HCT116 (cell line): Measurements from ENCODE around the gene PCBP3. TPM values are rescaled to one million over a fixed set of nuclear protein-coding genes. Genes with fewer than 3 reads are reported as not detected.

ENCODE experiments used
- ATAC-seq: fragments of 200-7000 bp; cut with Tn5 transposase; 2 replicates; pipeline ENCODE4 v1.9.1; 2020; ENCODE audit warnings: mild to moderate bottlenecking, moderate library complexity
- BruUV-seq: library from RNA; stranded (reverse); fragments of 400-500 nt; replicated peaks from 2 replicates; lab custom pipeline; 2021; lab: Mats Ljungman, UMichigan
- CTCF ChIA-PET: fragments of 300-600 bp; sonication (Branson Sonifier 250); formaldehyde crosslinking; loops from one replicate; lab custom pipeline; 2021; ENCODE audit warnings: antibody characterized with exemption; lab: Charles Lee
- POLR2A ChIA-PET: fragments of 300-600, 350-600 bp; sonication (Branson Sonifier 250); formaldehyde crosslinking; loops from one replicate; lab custom pipeline; 2021; ENCODE audit warnings: antibody characterized with exemption; lab: Charles Lee
- RAD21 ChIA-PET, 2 experiments: fragments of 300-600 bp; sonication (Branson Sonifier 250); formaldehyde crosslinking; loops; one replicate each; lab custom pipeline; 2023; ENCODE audit warnings: low total read pairs in 2 of 2; ENCODE audit not compliant: uncharacterized antibody in 2 of 2, unreplicated experiment in 2 of 2, low non-redundant PET in 1 of 2; lab: Charles Lee
- DNase-seq: peaks from one replicate; pipeline ENCODE4 v3.0.0-alpha.2; 2010; ENCODE audit warnings: low read depth, low spot score
- H2AFZ ChIP-seq: fragments of 200-600 bp; shearing (Covaris generic), sonication (generic); 2 replicates; pipeline ENCODE4 v1.6.1; 2017; ENCODE audit warnings: low read depth, mixed run types, mixed read lengths, antibody characterized with exemption, low read length; ENCODE audit not compliant: poor library complexity, severe bottlenecking
- H3K27ac ChIP-seq: 2 replicates; pipeline ENCODE4 v1.5.1; 2012; ENCODE audit warnings: low read depth, low read length
- H3K27me3 ChIP-seq: fragments of 200-600 bp; sonication (generic); 2 replicates; pipeline ENCODE4 v1.6.1; 2016; ENCODE audit warnings: mixed run types, low read length, mixed read lengths; ENCODE audit not compliant: insufficient read depth
- H3K36me3 ChIP-seq, 2 experiments: fragments of 200-500 bp in 1 of 2; fragments of 200-600 bp in 1 of 2; sonication (Bioruptor generic) in 1 of 2; sonication (generic) in 1 of 2; 2 replicates each; pipeline versions ENCODE4 v1.5.1 to v1.6.1; 2014 to 2016; ENCODE audit warnings: low read length in 2 of 2, inconsistent platforms in 1 of 2, mixed read lengths in 1 of 2, mixed run types in 1 of 2; ENCODE audit not compliant: insufficient read depth in 2 of 2, control insufficient read depth in 1 of 2
- H3K4me1 ChIP-seq, 2 experiments: fragments of 200-600 bp in 1 of 2; sonication (generic) in 1 of 2; 2 replicates each; pipeline versions ENCODE4 v1.5.1 to v1.6.1; 2012 to 2017; ENCODE audit warnings: low read length in 2 of 2, inconsistent platforms in 1 of 2, mild to moderate bottlenecking in 1 of 2, mixed read lengths in 1 of 2, mixed run types in 1 of 2, moderate library complexity in 1 of 2; ENCODE audit not compliant: insufficient read depth in 2 of 2, control insufficient read depth in 1 of 2
- H3K4me2 ChIP-seq: fragments of 200-600 bp; sonication (generic); 2 replicates; pipeline ENCODE4 v1.6.1; 2017; ENCODE audit warnings: mixed run types, low read length, mixed read lengths
- H3K4me3 ChIP-seq, 2 experiments: fragments of 200-600 bp in 1 of 2; sonication (generic) in 1 of 2; replicated peaks in 1 of 2; 2 replicates each; pipeline ENCODE4 v1.5.1; 2011 to 2016; ENCODE audit warnings: low read length in 2 of 2, control low read depth in 1 of 2, low read depth in 1 of 2, mild to moderate bottlenecking in 1 of 2, mixed read lengths in 1 of 2, mixed run types in 1 of 2
- H3K79me2 ChIP-seq: fragments of 200-600 bp; sonication (generic); 2 replicates; pipeline ENCODE4 v1.6.1; 2017; ENCODE audit warnings: mild to moderate bottlenecking, mixed run types, low read length, moderate library complexity, mixed read lengths; ENCODE audit not compliant: insufficient read depth
- H3K9ac ChIP-seq: fragments of 200-600 bp; sonication (generic); 2 replicates; pipeline ENCODE4 v1.6.1; 2016; ENCODE audit warnings: low read length, mixed read lengths
- H3K9me2 ChIP-seq: fragments of 200-600 bp; sonication (generic), shearing (Covaris generic); 2 replicates; pipeline ENCODE4 v1.6.1; 2017; ENCODE audit warnings: mixed run types, mild to moderate bottlenecking, moderate library complexity; ENCODE audit not compliant: insufficient read depth
- H3K9me3 ChIP-seq, 2 experiments: fragments of 200-500 bp in 1 of 2; fragments of 200-600 bp in 1 of 2; sonication (Bioruptor generic) in 1 of 2; sonication (generic) in 1 of 2; 2 replicates each; pipeline ENCODE4 v1.6.1; 2014 to 2017; ENCODE audit warnings: low read length in 2 of 2, mixed read lengths in 2 of 2, inconsistent platforms in 1 of 2, low read depth in 1 of 2, mild to moderate bottlenecking in 1 of 2, mixed run types in 1 of 2, moderate library complexity in 1 of 2; ENCODE audit not compliant: control insufficient read depth in 1 of 2, insufficient read depth in 1 of 2
- H4K20me1 ChIP-seq: fragments of 200-600 bp; sonication (generic), shearing (Covaris generic); 2 replicates; pipeline ENCODE4 v1.6.1; 2017; ENCODE audit warnings: mixed run types, mild to moderate bottlenecking, moderate library complexity; ENCODE audit not compliant: insufficient read depth
- ATF3 ChIP-seq: IDR thresholded peaks from 2 replicates; pipeline ENCODE4 v1.6.1; 2012
- ELF1 ChIP-seq: IDR thresholded peaks from 2 replicates; pipeline ENCODE4 v1.6.1; 2012; ENCODE audit warnings: low read depth, borderline replicate concordance
- EZH2 ChIP-seq: fragments of 200-600 bp; sonication (generic); IDR thresholded peaks from 2 replicates; pipeline ENCODE4 v1.6.1; 2017; ENCODE audit warnings: antibody characterized with exemption, mixed run types
- FOSL1 ChIP-seq: IDR thresholded peaks from 2 replicates; pipeline ENCODE4 v1.6.1; 2012; ENCODE audit warnings: low read depth
- MAX ChIP-seq: IDR thresholded peaks from 2 replicates; pipeline ENCODE4 v1.6.1; 2012
- POLR2A ChIP-seq: IDR thresholded peaks from 2 replicates; pipeline ENCODE4 v1.7.0; 2011; ENCODE audit warnings: borderline replicate concordance; ENCODE audit not compliant: insufficient read depth, insufficient read length; ENCODE audit errors: extremely low read depth
- POLR2AphosphoS5 ChIP-seq: IDR thresholded peaks from 2 replicates; pipeline ENCODE4 v1.6.1; 2011; ENCODE audit warnings: mild to moderate bottlenecking, low read depth, low read length, moderate library complexity
- RAD21 ChIP-seq: IDR thresholded peaks from 2 replicates; pipeline ENCODE4 v1.6.1; 2012; ENCODE audit warnings: low read depth, mild to moderate bottlenecking
- REST ChIP-seq: IDR thresholded peaks from 2 replicates; pipeline ENCODE4 v1.6.1; 2012; ENCODE audit warnings: low read depth
- SIN3A ChIP-seq: IDR thresholded peaks from 2 replicates; pipeline ENCODE4 v1.6.1; 2012; ENCODE audit warnings: low read depth
- SP1 ChIP-seq: IDR thresholded peaks from 2 replicates; pipeline ENCODE4 v1.6.1; 2012; ENCODE audit warnings: low read depth
- SRF ChIP-seq: IDR thresholded peaks from 2 replicates; pipeline ENCODE4 v1.6.1; 2012; ENCODE audit warnings: low read depth
- TCF7L2 ChIP-seq: IDR thresholded peaks from 2 replicates; pipeline ENCODE4 v1.7.0; 2011; ENCODE audit warnings: borderline replicate concordance, inconsistent platforms; ENCODE audit not compliant: insufficient read depth, insufficient read length; ENCODE audit errors: extremely low read depth
- YY1 ChIP-seq: IDR thresholded peaks from 2 replicates; pipeline ENCODE4 v1.6.1; 2011; ENCODE audit warnings: low read length, low read depth, moderate library complexity, mild to moderate bottlenecking; ENCODE audit not compliant: insufficient replicate concordance; ENCODE audit errors: extremely low read depth
- ZNF274 ChIP-seq: fragments of 200-500 bp; sonication (Bioruptor generic); IDR thresholded peaks from 2 replicates; pipeline ENCODE4 v1.6.1; 2014; ENCODE audit warnings: mild to moderate bottlenecking, low read depth, low read length, inconsistent platforms
- intact Hi-C: fragments of 100-400 bp; cut with micrococcal nuclease; formaldehyde crosslinking; loops from 2 replicates; pipeline ENCODE4 v1.10.0; 2022
- total RNA-seq: library from RNA; stranded (reverse); gene quantifications from one replicate; pipeline ENCODE4 v1.2.1, GENCODE V29; 2021; ENCODE audit not compliant: unreplicated experiment

Gene PCBP3
- total RNA-seq, 1 experiment from 2014 or later, result 3.1 TPM

- no peak for TF ChIP-seq ELF1
- no peak for TF ChIP-seq SP1
- TF ChIP-seq POLR2AphosphoS5, result no peak
- no peak for TF ChIP-seq SIN3A
- H3K4me1 ChIP-seq, result no peaks in the 10 kb centered on the region
- no TSS peak for BruUV-seq
- intact Hi-C loops, result no loop called here
- no peak overlapping the region for H3K9ac ChIP-seq
- H3K4me2 ChIP-seq, result no peak overlapping the region
- no peaks in the 10 kb centered on the region for H3K79me2 ChIP-seq
- CTCF ChIA-PET, result no interaction called here
- no peaks in the 10 kb centered on the region for H4K20me1 ChIP-seq
- no peak overlapping the region for H3K27ac ChIP-seq
- H3K9me2 ChIP-seq, result no peaks in the 10 kb centered on the region
- H2AFZ ChIP-seq, result no peak overlapping the region
- ATAC-seq (no peak), DNase-seq (no peak)
- no peak overlapping the region for H3K4me3 ChIP-seq
- H3K27me3 ChIP-seq, result peaks cover 22% of the 10 kb centered on the region; the same call in 1 of the 2 replicates
- POLR2A ChIA-PET, result no interaction called here
- no peaks in the 10 kb centered on the region for H3K9me3 ChIP-seq
- RAD21 ChIA-PET, result no interaction called here
- no peaks in the 10 kb centered on the region for H3K36me3 ChIP-seq
These were observed 244.3 kb downstream of the PCBP3 start for GRCh38 chr21:45887788-45888187.

GRCh38 chr21:45888386-45889009 lies 245.0 kb downstream of the PCBP3 start:
- no peaks in the 10 kb centered on the region for H3K36me3 ChIP-seq
- H3K9me2 ChIP-seq, result no peaks in the 10 kb centered on the region
- H4K20me1 ChIP-seq, result no peaks in the 10 kb centered on the region
- H3K9me3 ChIP-seq, result no peaks in the 10 kb centered on the region
- H3K27me3 ChIP-seq, result peaks cover 22% of the 10 kb centered on the region; the same call in 1 of the 2 replicates
- intact Hi-C loops, result no loop called here
- BruUV-seq, result no TSS peak
- DNase-seq (no peak), ATAC-seq (no peak)
- H3K4me1 ChIP-seq, result no peaks in the 10 kb centered on the region
- ChIA-PET RAD21 (no interaction called here), CTCF (no interaction called here), POLR2A (no interaction called here)
- H3K4me3 ChIP-seq, result no peak overlapping the region
- no peak overlapping the region for H3K4me2 ChIP-seq
- no peaks in the 10 kb centered on the region for H3K79me2 ChIP-seq
- no peak overlapping the region for H2AFZ ChIP-seq
- no peak overlapping the region for H3K9ac ChIP-seq
- no peak overlapping the region for H3K27ac ChIP-seq
- TF ChIP-seq EZH2, result no peak
- no peak for TF ChIP-seq POLR2A
- no peak for TF ChIP-seq YY1
- TF ChIP-seq SRF, result no peak
- TF ChIP-seq ZNF274, result no peak
- TF ChIP-seq FOSL1, result no peak
- no peak for TF ChIP-seq MAX
- TF ChIP-seq ATF3, result no peak
- no peak for TF ChIP-seq ELF1
- no peak for TF ChIP-seq SIN3A
- no peak for TF ChIP-seq REST
- no peak for TF ChIP-seq TCF7L2
- no peak for TF ChIP-seq RAD21
